Adrenal gland (tissue), 12 donors: ENCODE data around the gene PPP2CA. TPM values are rescaled to one million over a fixed set of nuclear protein-coding genes. Genes with fewer than 3 reads are reported as not detected.
"Not testable (repeated sequence)": the region's sequence is repeated elsewhere in the genome, so short reads cannot be mapped to it uniquely, and the experiment has no call there.

Experiments used
- DNase-seq, 7 donors: peaks; one replicate each; pipeline ENCODE4 v3.0.0-alpha.2; 2019 to 2020
- H3K27ac ChIP-seq, 5 donors: fragments of 200-600 bp; sonication (generic) in 4 of 5; 1 replicate in 3 of 5; 2 replicates in 2 of 5; pipeline versions ENCODE4 v1.5.1 to v1.8.0; 2016 to 2020; ENCODE audit warnings: mild to moderate bottlenecking in 1 of 5
- H3K27me3 ChIP-seq: fragments of 200-600 bp; 2 replicates; pipeline ENCODE4 v1.8.0; 2021
- H3K36me3 ChIP-seq, 2 donors: fragments of 200-600 bp; replicated peaks in 1 of 2; 1 replicate in 1 of 2; 2 replicates in 1 of 2; pipeline versions ENCODE4 v1.5.1 to v1.8.0; 2018 to 2022
- H3K4me1 ChIP-seq, 2 donors: fragments of 200-600 bp; replicated peaks in 1 of 2; 1 replicate in 1 of 2; 2 replicates in 1 of 2; pipeline versions ENCODE4 v1.5.1 to v1.8.0; 2018 to 2021
- H3K4me3 ChIP-seq, 4 donors: fragments of 200-600 bp; sonication (generic) in 3 of 4; one replicate each; pipeline ENCODE4 v1.5.1; 2016 to 2018
- H3K9me3 ChIP-seq, 3 donors: fragments of 200-600 bp; sonication (generic) in 1 of 3; replicated peaks in 1 of 3; 1 replicate in 2 of 3; 2 replicates in 1 of 3; pipeline versions ENCODE4 v1.5.1 to v1.8.0; 2016 to 2021
- POLR2A ChIP-seq, 2 donors: fragments of 450-650 bp; IDR thresholded peaks; one replicate each; pipeline ENCODE4 v1.6.1; 2017; ENCODE audit warnings: antibody characterized with exemption in 2 of 2, mild to moderate bottlenecking in 2 of 2, moderate library complexity in 1 of 2
- WGBS, 4 donors: extraction: QIAGEN DNeasy Blood & Tissue Kit in 2 of 4; methylation state at CpG; one replicate each; pipeline versions ENCODE4 v1.1.5 to v1.1.7; 2013 to 2017; 5-methylcytosine and 5-hydroxymethylcytosine counted together
- intact Hi-C, 2 donors: fragments of 100-400 bp; cut with DNase I; formaldehyde crosslinking; loops; one replicate each; pipeline versions ENCODE4 v1.14.1 to v1.15.0; 2022 to 2023
- polyA plus RNA-seq, 3 donors: library from polyadenylated mRNA; stranded (reverse); fragments of 200-250 nt in 2 of 3; fragments of 350-450 nt in 1 of 3; fragmentation: Illumina TruSeq in 1 of 3; extraction: RNeasy Lipid Tissue Mini Kit (QIAGEN cat#74804) in 1 of 3; gene quantifications; one replicate each; pipeline ENCODE4 v1.2.3, GENCODE V29; 2013 to 2014
- total RNA-seq, 9 donors: library from RNA; depleted of rRNA in 4 of 9; stranded (reverse); fragments of >200 nt in 4 of 9; fragments of 120-200 nt in 1 of 9; fragmentation: NEBNext Ultra II Directional in 1 of 9; extraction: Animal tissue kit (Norgen Biotek cat#: 25700) in 1 of 9; gene quantifications; one replicate each; pipeline versions ENCODE4 v1.1.0 to v1.2.4, GENCODE V29; 2013 to 2023
- TF ChIP-seq, protein P1 (sequence below), 6 experiments: fragments of 450-650 bp in 4 of 6; fragments of 200-600 bp in 2 of 6; sonication (generic) in 1 of 6; IDR thresholded peaks; 1 replicate in 5 of 6; 2 replicates in 1 of 6; pipeline versions ENCODE4 v1.5.1 to v1.8.0; 2016 to 2021; ENCODE audit warnings: antibody characterized with exemption in 6 of 6, mild to moderate bottlenecking in 2 of 6, moderate library complexity in 1 of 6
- donor health status: healthy with polysubstance abuse.
- donor health status: Bipolar disorder and iron deficiency.
- donor health status: DM: yes; HTN: yes; CAD: no.
- donor health status: DM: no; HTN: no; CAD: no.
- donor health status: DM: no; HTN: no; CAD: no.
- donor health status: DM: yes; HTN: yes; CAD: no.

The PPP2CA gene
- total and polyA plus RNA-seq, 12 donors, result 26.9 to 246 (median 145) TPM

DNA sequence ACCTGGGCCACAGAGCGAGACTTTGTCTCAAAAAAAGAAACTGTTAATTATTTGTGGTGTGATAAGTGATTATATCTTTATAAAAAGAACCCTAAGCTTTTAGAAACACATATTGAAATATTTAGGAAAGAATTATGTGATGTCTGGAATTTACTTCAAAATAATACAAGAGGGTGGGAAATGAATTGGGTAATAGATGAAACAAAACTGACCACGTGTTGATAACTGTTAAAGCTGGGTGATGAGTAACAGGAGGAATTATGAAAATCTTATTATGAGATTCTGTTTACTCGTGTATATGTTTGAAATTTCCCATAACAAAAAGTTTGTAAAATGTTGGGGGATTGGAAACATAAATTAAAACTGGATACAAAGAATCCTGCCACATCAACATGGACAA is 33.0 kb upstream of the PPP2CA start:
- intact Hi-C loops, result no loop called here
- no peak for TF ChIP-seq POLR2A (IDR thresholded peaks at IDR 0.05)
- TF ChIP-seq, protein P1, sequence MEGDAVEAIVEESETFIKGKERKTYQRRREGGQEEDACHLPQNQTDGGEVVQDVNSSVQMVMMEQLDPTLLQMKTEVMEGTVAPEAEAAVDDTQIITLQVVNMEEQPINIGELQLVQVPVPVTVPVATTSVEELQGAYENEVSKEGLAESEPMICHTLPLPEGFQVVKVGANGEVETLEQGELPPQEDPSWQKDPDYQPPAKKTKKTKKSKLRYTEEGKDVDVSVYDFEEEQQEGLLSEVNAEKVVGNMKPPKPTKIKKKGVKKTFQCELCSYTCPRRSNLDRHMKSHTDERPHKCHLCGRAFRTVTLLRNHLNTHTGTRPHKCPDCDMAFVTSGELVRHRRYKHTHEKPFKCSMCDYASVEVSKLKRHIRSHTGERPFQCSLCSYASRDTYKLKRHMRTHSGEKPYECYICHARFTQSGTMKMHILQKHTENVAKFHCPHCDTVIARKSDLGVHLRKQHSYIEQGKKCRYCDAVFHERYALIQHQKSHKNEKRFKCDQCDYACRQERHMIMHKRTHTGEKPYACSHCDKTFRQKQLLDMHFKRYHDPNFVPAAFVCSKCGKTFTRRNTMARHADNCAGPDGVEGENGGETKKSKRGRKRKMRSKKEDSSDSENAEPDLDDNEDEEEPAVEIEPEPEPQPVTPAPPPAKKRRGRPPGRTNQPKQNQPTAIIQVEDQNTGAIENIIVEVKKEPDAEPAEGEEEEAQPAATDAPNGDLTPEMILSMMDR (IDR thresholded peaks at IDR 0.05), result no peak
- DNase-seq, result no peak
- H3K4me3 ChIP-seq, result no peak overlapping the region
- 74 to 81% (median 80%) methylated on average over 3 of the region's 3 CpGs for WGBS, 4 donors
- no peaks in the 10 kb centered on the region for H3K27me3 ChIP-seq
- no peak overlapping the region for H3K27ac ChIP-seq
- no peaks in the 10 kb centered on the region for H3K4me1 ChIP-seq
- H3K36me3 ChIP-seq, result no peaks in the 10 kb centered on the region
- H3K9me3 ChIP-seq, result no peaks in the 10 kb centered on the region

GRCh38 chr5:134257176-134257575 is 31.3 kb upstream of the PPP2CA start:
- Histone ChIP-seq H3K4me1 (no peaks in the 10 kb centered on the region), H3K27ac (no peak overlapping the region), H3K27me3 (no peaks in the 10 kb centered on the region), H3K9me3 (no peaks in the 10 kb centered on the region), H3K4me3 (no peak overlapping the region), H3K36me3 (no peaks in the 10 kb centered on the region)
- 84 to 93% (median 85%) methylated on average over 3 of the region's 3 CpGs for WGBS, 4 donors
- TF ChIP-seq, protein P1 (IDR thresholded peaks at IDR 0.05), result no peak
- no peak for TF ChIP-seq POLR2A (IDR thresholded peaks at IDR 0.05)
- DNase-seq, result no peak
- intact Hi-C loops, result no loop called here

DNA sequence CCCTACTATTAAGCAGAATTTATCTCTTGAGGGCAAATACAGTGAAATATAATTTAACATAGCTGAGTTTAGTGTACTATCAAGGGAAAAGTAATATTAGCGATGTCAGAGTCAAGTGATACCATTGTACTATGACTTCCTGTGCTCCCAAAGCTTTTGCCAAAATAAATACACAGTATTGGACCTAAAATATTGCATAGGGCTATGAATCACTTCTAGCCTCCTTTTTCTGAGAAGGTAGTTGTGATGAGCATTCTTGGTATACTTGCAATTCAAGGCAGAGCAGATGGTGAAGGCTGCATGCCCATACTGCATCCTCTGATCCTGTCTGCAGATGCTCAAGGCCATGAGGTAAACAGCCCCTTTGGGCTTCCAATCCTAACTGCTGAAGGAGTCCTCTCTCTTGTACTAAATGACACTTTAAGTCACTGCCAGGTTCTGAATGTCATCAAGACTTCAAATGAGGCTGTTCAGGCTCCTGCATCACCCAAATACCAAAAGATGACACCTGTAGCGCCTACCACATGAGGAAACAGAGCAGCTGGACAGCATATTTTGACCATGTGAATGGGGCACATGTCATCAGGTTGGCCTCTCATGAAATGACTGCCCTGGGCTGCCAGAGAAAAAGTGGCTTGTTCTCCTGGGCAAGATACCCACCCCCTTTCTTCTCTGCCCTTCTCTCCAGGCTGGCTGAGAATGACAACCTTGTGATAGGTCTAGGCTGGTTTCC is 29.7 kb upstream of the PPP2CA start:
- H3K27me3 ChIP-seq, result no peaks in the 10 kb centered on the region
- no peak for TF ChIP-seq POLR2A (IDR thresholded peaks at IDR 0.05)
- TF ChIP-seq, protein P1 (IDR thresholded peaks at IDR 0.05), result no peak
- no peak overlapping the region for H3K27ac ChIP-seq
- H3K4me1 ChIP-seq, result no peaks in the 10 kb centered on the region
- intact Hi-C loops, result no loop called here
- no peak overlapping the region for H3K4me3 ChIP-seq
- H3K36me3 ChIP-seq, result no peaks in the 10 kb centered on the region
- 71 to 86% (median 83%) methylated on average over 2 of the region's 2 CpGs for WGBS, 4 donors
- H3K9me3 ChIP-seq, result no peaks in the 10 kb centered on the region
- DNase-seq, result no peak

DNA sequence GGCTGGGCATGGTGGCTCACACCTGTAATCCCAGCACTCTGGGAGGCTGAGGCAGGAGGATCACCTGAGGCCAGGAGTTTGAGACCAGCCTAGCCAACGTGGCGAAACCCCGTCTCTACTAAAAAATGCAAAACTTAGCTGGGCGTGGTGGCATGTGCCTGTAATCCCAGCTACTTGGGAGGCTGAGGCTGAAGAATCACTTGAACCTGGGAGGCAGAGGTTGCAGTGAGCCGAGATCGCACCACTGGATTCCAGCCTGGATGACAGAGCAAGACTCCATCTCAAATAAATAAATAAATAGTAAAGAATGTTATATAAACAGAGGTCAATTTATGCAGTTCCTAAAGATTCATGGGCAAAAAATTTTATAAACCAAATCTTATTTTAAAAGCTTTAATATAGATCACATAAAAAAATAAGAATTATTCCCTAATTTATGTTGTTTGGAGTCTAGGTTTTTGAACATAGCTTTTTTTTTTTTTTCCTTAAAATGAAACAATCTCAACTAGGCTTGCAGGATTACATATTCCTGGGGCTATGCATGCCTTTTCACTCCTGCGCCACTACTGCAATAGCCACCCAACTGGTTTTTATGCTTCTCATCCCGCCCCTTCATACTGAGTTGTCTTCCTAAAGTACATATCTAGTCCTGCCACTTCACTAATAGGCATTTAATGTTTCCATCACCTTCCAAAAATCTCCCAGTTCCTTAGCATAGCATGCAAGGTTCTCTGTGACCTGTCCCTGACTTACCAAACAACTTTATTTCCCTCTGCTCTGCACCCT is 27.7 kb upstream of the PPP2CA start:
- H3K27me3 ChIP-seq, H3K4me3 ChIP-seq, DNase-seq, H3K27ac ChIP-seq, intact Hi-C loops, H3K9me3 ChIP-seq, H3K4me1 ChIP-seq, H3K36me3 ChIP-seq: not testable (repeated sequence)
- WGBS, 4 donors, result 93 to 96% (median 93%) methylated on average over 8 of the region's 8 CpGs
